ENCODE data around the gene SMIM41. TPM values are rescaled to one million over a fixed set of nuclear protein-coding genes. Genes with fewer than 3 reads are reported as not detected.

The SMIM41 gene
- total RNA-seq, 2 donors from 2014 or later, result not detected

DNA sequence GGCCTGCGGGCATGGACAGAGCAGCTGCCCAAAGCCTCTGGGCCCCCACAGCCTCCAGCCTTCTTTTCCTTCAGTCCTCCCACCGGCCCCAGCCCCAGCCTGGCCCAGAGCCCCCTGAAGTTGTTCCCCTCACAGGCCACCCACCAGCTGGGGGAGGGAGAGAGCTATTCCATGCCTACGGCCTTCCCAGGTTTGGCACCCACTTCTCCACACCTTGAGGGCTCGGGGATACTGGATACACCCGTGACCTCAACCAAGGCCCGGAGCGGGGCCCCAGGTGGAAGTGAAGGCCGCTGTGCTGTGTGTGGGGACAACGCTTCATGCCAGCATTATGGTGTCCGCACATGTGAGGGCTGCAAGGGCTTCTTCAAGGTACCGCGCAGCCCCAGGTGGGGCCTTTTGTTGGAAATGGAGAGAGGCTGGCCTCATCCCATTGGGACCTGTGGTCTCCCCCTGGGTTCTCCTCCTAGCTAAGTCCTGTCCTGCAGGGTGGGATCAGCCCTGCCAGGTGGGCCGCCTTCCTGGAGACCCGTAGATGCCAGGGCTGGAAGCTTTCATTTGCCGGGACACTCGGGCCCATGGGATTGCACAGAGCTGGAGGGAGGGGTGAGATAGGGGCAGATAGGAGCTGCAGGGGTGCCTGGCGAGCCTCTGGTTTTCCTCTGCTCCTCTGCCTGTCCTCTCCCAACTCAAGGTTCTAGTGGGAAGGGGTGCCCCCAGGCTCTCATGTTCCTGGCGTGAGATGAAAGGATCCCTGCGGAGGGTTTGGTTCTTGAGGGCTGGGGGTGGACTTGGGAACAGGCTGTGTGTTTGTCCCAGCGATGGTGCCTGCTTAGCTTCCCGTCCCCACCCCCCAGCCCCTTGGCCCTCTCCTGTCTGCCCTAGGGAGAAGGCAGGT, 24.4 kb upstream of the SMIM41 start:
- Mint-ChIP-seq H3K4me3 (peak overlapping the region in 1 of 2 donors; percentile 98), H3K27ac (no peak overlapping the region), H3K4me1 (ENCODE audit: low read depth) (peaks cover 32% of the 10 kb centered on the region), H3K9me3 (no peaks in the 10 kb centered on the region), H3K27me3 (ENCODE audit: low read depth) (no peaks in the 10 kb centered on the region), H3K36me3 (ENCODE audit: insufficient read depth in 2 of 2) (peaks cover 13 to 15% of the 10 kb centered on the region in 2 donors)
- ATAC-seq (replicated peaks in 1 of 2), result no peak
- DNase-seq, result no peak

DNA sequence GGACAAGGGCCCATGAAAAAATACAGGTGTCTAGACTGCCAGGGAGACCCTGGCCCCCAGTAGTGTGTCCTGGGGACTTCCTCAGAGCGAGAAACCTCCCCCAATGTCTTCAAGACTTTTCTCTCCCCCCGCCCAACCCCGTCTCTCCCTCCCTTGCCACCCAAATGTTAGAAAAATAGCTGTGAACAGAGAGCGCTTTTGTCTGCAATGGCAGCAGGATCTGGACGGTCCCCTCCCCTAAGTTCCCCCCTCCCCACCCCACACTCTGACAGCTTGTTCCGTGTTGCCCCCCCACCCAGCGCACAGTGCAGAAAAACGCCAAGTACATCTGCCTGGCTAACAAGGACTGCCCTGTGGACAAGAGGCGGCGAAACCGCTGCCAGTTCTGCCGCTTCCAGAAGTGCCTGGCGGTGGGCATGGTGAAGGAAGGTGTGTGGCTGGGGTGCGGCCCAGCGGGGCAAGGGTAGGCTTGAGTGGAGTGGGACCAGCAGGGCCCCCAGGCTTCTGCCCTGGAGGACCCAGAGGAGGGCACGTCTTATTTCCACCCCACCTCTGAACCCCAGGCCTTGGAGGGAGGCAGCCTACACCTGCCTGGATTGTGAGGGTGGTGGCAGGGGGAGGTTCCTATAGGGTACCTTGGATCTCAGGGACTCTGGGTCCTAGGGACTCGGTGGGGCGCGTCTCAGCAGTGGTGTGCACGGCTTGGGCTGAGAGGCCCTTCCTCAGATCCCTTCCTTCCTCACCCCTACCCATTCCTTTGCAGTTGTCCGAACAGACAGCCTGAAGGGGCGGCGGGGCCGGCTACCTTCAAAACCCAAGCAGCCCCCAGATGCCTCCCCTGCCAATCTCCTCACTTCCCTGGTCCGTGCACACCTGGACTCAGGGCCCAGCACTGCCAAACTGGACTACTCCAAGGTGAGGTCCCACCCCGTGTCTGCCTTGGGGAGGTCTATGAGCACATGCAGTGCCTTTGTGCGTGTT, 23.5 kb upstream of the SMIM41 start:
- DNase-seq (no peak), ATAC-seq (replicated peaks in 1 of 2) (no peak)
- H3K27me3 Mint-ChIP-seq (ENCODE audit: low read depth), result no peaks in the 10 kb centered on the region
- no peaks in the 10 kb centered on the region for H3K9me3 Mint-ChIP-seq
- peaks cover 27% of the 10 kb centered on the region for H3K4me1 Mint-ChIP-seq (ENCODE audit: low read depth)
- no peak overlapping the region for H3K4me3 Mint-ChIP-seq
- H3K27ac Mint-ChIP-seq, result no peak overlapping the region
- peaks cover 13 to 15% of the 10 kb centered on the region in 2 donors for H3K36me3 Mint-ChIP-seq (ENCODE audit: insufficient read depth in 2 of 2)

DNA sequence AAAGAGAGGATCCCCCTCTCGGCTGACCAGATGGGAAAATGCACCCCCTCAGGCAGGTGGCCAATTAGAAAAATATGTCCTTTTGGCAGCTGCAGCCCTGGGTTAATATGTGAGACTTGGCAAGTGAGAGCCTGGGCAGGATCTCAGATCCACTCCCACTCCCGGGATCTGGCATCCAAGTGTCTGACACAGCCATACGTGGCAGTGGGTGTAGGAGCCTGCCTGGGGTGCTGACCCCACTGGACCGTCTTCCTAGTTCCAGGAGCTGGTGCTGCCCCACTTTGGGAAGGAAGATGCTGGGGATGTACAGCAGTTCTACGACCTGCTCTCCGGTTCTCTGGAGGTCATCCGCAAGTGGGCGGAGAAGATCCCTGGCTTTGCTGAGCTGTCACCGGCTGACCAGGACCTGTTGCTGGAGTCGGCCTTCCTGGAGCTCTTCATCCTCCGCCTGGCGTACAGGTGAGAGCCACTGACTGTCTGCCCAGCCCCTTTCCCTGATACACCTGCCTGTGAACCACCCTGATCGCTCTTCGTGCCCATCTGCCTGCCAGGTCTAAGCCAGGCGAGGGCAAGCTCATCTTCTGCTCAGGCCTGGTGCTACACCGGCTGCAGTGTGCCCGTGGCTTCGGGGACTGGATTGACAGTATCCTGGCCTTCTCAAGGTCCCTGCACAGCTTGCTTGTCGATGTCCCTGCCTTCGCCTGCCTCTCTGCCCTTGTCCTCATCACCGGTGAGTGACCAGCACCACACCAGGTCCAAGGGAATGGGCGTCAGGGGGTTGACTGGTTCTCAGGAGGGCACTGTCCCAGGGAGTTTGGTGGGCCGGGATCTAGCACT, 22.5 kb upstream of the SMIM41 start:
- H3K4me3 Mint-ChIP-seq, result no peak overlapping the region
- no peak for DNase-seq
- no peaks in the 10 kb centered on the region for H3K9me3 Mint-ChIP-seq
- H3K27me3 Mint-ChIP-seq (ENCODE audit: low read depth), result no peaks in the 10 kb centered on the region
- ATAC-seq (replicated peaks in 1 of 2), result no peak
- peaks cover 24% of the 10 kb centered on the region for H3K4me1 Mint-ChIP-seq (ENCODE audit: low read depth)
- no peak overlapping the region for H3K27ac Mint-ChIP-seq
- peaks cover 7 to 11% of the 10 kb centered on the region in 2 donors for H3K36me3 Mint-ChIP-seq (ENCODE audit: insufficient read depth in 2 of 2)

DNA sequence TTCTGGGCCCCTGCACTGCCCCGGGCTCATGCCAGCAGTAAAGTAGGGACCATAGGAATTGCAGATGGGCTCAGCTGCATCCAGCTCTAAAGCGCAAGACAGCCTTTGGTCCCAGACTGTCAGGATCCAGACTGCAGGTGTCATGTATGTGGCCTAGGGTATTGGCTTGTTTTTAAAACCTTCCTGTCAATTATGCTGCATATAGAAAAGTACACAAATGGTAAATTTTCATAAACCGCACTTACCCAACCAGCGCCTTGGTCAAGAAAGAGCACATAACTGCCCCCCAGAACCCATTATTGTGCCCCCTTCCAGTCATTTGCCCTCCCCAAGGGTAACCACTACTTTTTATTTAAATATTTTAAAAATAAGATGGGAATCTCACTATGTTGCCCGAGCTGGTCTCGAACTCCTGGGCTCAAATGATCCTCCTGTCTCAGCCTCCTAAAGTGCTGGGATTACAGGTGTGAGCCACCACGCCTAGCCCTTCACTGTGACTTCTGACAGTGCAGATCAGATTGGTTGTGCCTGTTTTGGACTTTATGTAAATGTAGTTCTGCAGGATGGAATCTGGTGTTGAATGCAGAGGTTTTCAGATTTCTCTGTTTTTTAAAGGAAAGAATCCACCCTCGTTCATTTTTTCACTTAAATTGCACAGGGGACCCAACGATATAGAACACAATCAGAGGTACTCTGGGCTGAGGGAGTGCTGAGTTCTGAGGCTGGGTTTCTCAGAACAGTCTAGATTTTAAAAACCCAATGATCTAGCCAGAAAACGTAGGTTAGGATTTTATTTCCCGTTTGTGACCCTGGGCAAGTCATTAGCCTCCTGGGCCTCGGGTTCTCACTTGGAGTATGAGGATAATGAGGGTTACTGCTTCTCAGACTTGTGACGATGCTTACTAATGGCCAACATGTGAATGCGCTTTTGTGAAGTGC, 21.6 kb upstream of the SMIM41 start:
- Mint-ChIP-seq H3K4me1 (ENCODE audit: low read depth) (peaks cover 16% of the 10 kb centered on the region), H3K9me3 (no peaks in the 10 kb centered on the region), H3K27me3 (ENCODE audit: low read depth) (no peaks in the 10 kb centered on the region), H3K4me3 (no peak overlapping the region), H3K36me3 (ENCODE audit: insufficient read depth in 2 of 2) (peaks cover 4 to 10% of the 10 kb centered on the region in 2 donors), H3K27ac (no peak overlapping the region)
- ATAC-seq (replicated peaks in 1 of 2) (no peak), DNase-seq (no peak)

DNA sequence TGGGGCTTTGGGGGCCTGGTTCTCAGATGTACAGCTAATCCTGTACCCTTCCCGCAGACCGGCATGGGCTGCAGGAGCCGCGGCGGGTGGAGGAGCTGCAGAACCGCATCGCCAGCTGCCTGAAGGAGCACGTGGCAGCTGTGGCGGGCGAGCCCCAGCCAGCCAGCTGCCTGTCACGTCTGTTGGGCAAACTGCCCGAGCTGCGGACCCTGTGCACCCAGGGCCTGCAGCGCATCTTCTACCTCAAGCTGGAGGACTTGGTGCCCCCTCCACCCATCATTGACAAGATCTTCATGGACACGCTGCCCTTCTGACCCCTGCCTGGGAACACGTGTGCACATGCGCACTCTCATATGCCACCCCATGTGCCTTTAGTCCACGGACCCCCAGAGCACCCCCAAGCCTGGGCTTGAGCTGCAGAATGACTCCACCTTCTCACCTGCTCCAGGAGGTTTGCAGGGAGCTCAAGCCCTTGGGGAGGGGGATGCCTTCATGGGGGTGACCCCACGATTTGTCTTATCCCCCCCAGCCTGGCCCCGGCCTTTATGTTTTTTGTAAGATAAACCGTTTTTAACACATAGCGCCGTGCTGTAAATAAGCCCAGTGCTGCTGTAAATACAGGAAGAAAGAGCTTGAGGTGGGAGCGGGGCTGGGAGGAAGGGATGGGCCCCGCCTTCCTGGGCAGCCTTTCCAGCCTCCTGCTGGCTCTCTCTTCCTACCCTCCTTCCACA, 20.7 kb upstream of the SMIM41 start:
- no peaks in the 10 kb centered on the region for H3K27me3 Mint-ChIP-seq (ENCODE audit: low read depth)
- H3K27ac Mint-ChIP-seq, result no peak overlapping the region
- ATAC-seq (replicated peaks in 1 of 2) (no peak), DNase-seq (no peak)
- H3K9me3 Mint-ChIP-seq, result no peaks in the 10 kb centered on the region
- peaks cover 4 to 10% of the 10 kb centered on the region in 2 donors for H3K36me3 Mint-ChIP-seq (ENCODE audit: insufficient read depth in 2 of 2)
- H3K4me1 Mint-ChIP-seq (ENCODE audit: low read depth), result peaks cover 9% of the 10 kb centered on the region
- no peak overlapping the region for H3K4me3 Mint-ChIP-seq

DNA sequence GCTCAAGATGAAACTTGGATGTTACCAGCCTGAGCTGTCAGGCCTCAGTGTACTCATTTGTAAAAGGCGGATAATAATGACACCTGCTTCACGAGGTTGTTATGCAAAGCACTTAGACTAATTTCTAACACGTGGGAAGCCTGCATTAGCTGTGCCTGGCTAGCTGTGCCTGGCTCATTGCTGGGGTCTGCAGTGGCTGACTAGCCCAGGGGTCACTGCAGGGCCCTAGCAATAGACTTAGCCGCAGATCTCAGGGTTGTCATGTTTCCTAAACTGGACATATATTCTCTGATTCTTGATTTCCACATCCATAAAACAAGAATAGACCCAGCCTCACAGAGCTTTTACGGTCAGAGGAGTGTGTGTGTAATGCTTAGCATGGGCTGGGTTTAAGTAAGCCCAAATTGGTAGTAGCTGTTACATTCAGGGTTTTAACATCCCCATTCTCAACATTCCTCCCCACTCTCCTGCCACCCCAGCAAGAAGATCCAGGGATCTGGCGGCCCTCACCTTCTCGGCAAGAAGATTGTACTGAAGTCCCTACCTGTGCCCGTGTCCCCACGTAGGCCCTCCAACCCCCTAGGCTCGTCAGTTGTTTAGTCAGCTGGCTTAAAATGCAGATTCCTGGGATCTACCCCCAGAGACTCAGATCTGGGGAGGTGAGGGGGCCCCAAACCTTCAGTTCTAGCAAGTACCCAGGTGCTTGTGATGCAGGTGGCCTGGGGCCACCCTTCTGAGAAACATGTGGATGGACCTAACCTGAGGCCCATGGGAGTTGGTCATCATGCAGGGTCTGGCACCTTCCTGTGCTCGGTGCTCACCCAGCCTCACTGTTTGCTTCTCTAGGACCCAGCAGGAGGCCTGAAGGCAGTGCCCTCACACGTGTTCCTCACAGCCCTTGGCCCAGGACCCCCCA, 19.7 kb upstream of the SMIM41 start:
- Mint-ChIP-seq H3K4me1 (ENCODE audit: low read depth) (peaks cover 9% of the 10 kb centered on the region), H3K9me3 (no peaks in the 10 kb centered on the region), H3K27me3 (ENCODE audit: low read depth) (no peaks in the 10 kb centered on the region), H3K36me3 (ENCODE audit: insufficient read depth in 2 of 2) (peaks cover 4 to 10% of the 10 kb centered on the region in 2 donors), H3K4me3 (no peak overlapping the region), H3K27ac (no peak overlapping the region)
- ATAC-seq (replicated peaks in 1 of 2) (no peak), DNase-seq (no peak)

DNA sequence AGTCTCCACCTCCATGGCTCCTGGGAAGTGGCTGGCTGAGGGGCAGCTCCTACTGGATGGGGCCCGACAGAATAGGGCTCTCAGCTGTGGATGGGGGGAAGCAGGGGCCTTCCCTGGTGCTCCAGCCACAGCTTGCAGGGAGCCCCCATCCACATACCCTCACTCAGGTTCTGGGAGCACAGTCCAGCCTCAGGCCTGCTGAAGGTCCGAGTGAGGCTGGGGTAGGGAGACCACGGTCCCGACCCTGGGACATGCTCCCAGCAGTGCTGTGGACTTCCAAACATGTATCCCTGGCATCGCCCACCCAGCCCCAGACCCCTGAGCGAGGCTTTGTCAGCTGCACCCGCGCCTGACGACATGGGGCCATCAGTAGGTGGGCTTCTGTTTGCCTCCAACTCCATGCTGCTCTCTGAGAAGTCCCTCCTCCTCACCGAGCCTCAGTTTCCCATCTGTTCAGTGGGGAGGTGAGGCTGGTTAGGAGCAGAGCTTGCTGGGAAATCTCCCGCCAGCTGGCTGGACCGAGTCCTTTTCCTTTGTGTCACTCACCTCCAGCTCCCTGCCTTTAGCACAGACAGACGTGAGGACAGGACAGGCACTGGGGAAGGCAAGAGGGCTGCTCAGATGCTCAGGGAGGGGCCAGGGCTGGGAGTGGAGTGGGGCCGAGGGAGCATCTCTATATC, 18.9 kb upstream of the SMIM41 start:
- DNase-seq, result no peak
- H3K9me3 Mint-ChIP-seq, result no peaks in the 10 kb centered on the region
- H3K27ac Mint-ChIP-seq, result no peak overlapping the region
- no peak for ATAC-seq (replicated peaks in 1 of 2)
- H3K27me3 Mint-ChIP-seq (ENCODE audit: low read depth), result no peaks in the 10 kb centered on the region
- no peak overlapping the region for H3K4me3 Mint-ChIP-seq
- peaks cover 4 to 7% of the 10 kb centered on the region in 2 donors for H3K36me3 Mint-ChIP-seq (ENCODE audit: insufficient read depth in 2 of 2)
- peaks cover 9% of the 10 kb centered on the region for H3K4me1 Mint-ChIP-seq (ENCODE audit: low read depth)

DNA sequence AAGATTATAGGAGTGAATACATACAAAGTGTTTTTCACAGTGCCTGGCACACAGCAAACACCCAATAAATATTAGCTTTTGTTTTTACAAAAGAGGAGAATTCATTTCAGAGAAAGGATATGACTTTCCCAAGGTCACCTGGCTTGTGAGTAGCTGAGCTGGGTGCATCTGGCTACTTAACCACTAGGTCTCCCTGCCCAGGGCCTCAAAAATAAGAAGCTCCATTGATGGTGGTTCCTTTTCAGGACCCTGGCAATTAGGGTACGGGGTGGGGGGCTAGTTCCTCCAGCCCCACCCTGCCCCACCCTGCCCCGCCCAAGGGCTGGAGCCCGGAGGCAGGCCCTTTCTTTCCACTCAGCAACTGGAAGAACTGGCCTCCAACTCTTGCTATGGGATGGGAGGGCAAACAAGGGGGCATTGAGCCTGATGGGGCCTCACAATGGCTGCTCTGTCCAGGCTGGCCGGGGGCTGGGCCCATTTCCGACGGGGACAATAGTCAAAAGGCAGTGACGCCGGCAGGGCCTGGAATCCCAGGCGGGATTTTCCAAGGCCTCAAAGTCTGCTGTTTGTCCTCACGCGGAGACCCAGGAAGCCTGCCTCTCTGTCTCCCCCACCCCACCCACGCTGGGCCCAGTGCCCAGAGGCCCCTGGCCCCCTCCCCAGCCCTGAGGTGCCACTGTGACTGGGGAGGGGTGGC, 17.9 kb upstream of the SMIM41 start:
- Mint-ChIP-seq H3K9me3 (no peaks in the 10 kb centered on the region), H3K27me3 (ENCODE audit: low read depth) (no peaks in the 10 kb centered on the region), H3K4me3 (no peak overlapping the region), H3K4me1 (ENCODE audit: low read depth) (peaks cover 13% of the 10 kb centered on the region), H3K27ac (no peak overlapping the region), H3K36me3 (ENCODE audit: insufficient read depth in 2 of 2) (peaks cover 4 to 5% of the 10 kb centered on the region in 2 donors)
- DNase-seq (no peak), ATAC-seq (replicated peaks in 1 of 2) (no peak)

DNA sequence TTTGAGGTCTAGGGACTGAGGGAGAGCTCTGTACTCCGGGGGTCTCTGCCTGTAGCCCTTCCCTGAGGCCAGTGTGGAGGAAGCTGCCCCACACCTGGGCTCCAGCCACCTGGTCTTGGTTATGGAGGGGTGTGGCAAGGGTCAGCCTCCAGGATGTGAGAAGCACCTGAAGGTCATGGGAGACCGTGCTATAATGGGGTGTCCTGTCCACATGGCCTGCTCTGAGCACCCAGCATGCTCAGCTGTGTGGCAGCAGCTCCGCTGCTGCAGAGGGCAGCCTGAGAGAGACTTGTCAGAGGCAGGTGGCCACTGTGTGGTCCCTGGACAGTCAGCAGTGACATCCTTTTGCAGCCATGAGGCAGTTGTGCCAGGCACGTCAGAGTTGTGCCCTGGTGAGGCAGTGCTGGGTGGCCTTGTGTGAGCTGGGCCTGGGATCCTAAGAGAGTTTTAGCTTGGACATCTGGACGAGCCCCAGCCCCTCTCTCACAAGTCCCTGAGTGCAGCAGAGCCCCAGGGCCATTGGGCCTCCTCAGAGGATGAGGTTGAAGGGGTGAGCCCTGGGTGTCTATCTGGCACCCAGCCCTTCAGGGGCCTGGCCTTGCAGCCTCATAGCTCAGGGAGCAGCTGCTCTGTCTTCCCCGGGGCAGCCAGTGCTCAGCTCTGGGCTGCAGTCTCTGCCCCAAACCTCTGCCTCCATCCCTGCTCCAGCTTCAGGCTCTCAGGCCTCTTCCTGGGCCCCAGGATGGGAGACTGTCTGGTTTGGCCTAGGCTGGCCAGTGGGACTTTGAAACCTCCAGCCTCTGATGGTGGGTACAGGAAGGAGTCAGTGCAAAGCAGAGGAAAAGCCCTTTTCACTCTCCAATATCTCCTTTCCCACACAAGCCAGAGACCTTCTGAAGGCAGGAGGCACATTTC, 17.1 kb upstream of the SMIM41 start:
- H3K36me3 Mint-ChIP-seq (ENCODE audit: insufficient read depth in 2 of 2), result peaks cover 0 to 4% of the 10 kb centered on the region in 2 donors
- H3K27ac Mint-ChIP-seq, result no peak overlapping the region
- no peaks in the 10 kb centered on the region for H3K9me3 Mint-ChIP-seq
- ATAC-seq (replicated peaks in 1 of 2) (no peak), DNase-seq (no peak)
- no peak overlapping the region for H3K4me3 Mint-ChIP-seq
- H3K4me1 Mint-ChIP-seq (ENCODE audit: low read depth), result peaks cover 11% of the 10 kb centered on the region
- H3K27me3 Mint-ChIP-seq (ENCODE audit: low read depth), result no peaks in the 10 kb centered on the region
